HG02981 (cell line): ENCODE data around the gene VAC14.
"Not testable (repeated sequence)": the region's sequence is repeated elsewhere in the genome, so short reads cannot be mapped to it uniquely, and the experiment has no call there.

Source experiments
- ATAC-seq: cut with Tn5 transposase; IDR thresholded peaks from one replicate; pipeline ENCODE4 v1.9.1; 2021; ENCODE audit warnings: mild to moderate bottlenecking, moderate library complexity; ENCODE audit not compliant: unreplicated experiment

Gene VAC14

DNA sequence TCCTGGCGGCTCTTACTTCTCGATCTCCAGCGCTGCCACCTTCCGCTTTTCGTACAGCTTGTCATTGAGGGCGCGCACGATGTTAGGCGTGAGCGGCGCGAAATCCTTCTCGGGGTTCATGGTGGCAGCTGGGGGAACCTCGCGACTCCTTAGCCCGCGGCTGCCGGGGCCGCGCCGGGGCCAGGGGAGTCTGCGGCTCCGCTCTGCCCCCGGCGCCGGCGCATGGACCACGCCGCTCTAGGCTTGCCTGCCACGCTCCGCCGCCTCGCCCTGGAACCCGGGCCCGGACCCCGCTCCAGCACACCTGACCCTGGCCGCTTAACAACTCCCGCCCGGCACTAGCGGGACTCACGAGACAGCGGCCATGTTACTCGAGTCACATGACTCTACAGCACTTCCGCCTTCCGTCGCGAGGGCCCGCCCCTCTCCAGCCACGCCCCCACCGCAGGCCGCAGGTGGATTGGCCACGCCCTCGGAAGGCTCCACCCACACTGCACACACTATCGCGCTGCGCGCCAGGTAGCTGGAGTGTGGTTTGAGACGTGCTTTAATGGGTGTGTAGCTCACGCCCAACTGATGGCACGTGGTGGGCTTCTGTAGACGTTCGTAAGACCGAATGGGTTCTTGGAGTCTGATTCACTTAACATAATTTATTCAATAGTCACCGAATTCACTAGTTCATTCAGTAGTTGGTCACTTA, at the start of gene VAC14:
Gene VAC14 (minus strand): TSS at position 378 of the 700 bp plus-strand sequence. CDS start 258 bp downstream, at position 120.
- ATAC-seq, result peak; percentile 95

DNA sequence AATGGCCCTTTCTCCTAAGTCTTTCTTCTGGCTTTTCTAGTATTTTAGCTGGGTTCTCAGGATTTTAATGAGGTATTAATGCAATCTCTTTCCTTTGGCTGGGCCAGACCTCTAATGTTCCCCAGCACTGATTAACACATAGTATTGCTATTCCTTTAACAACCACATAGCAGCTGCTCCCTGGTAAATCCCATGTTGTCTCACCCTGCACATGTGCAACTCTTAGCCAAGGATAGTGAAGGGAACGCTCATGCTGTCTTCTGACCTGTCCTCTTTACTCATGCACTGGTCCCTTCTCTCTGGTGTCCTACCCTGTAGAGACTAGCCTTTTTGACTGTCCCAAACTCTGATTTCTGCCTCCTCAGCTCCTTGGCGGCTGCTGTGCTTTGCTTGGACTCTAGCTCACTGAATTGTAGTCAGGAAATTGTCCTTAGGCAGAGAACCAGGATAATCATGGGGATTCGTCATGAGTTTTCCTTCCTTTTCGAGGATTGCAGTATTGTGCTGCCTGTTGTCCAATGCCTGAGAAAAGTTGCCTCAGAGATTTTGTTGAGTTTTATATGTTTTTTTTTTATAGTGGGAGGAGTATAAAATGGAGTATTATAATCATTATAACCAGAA, 22.6 kb upstream of the VAC14 start:
- ATAC-seq, result not testable (repeated sequence)

DNA sequence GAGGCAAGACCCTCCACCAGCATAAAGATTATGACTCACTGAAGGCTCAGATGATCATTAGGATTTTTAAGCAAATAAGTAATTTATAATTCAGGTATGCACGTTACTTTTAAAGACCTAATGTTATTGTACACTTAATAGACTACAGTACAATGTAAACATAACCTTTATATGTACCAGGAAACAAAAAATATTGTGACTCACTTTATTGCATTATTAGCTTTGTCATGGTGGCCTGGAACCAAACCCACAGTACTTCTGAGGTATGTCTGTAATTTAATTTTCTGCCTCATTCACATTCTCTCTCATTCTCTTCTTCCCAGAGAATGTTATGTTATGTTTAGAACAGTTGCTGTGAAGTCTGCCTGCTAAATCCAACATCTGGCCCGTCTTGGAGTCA, 21.8 kb upstream of the VAC14 start:
- not testable (repeated sequence) for ATAC-seq

DNA sequence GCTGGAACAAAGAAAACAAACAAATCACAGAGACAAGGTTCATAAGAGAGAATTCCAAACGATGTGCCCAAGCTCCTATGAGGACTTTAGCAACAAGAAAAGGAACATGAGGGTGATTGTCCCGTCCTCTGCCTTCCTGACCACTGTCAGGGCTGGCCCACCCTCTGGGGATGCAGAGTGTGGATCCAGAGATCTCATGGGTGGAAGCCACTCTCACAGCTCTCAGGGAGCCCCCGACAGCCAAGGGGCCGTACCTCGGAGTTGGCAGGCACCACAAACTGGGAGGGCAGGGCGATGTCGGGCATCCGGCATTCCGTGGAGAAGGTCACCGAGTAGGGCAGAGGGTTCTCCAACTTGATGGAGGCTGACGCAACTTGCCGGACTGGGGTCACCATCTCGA, 17.1 kb upstream of the VAC14 start:
- not testable (repeated sequence) for ATAC-seq

DNA sequence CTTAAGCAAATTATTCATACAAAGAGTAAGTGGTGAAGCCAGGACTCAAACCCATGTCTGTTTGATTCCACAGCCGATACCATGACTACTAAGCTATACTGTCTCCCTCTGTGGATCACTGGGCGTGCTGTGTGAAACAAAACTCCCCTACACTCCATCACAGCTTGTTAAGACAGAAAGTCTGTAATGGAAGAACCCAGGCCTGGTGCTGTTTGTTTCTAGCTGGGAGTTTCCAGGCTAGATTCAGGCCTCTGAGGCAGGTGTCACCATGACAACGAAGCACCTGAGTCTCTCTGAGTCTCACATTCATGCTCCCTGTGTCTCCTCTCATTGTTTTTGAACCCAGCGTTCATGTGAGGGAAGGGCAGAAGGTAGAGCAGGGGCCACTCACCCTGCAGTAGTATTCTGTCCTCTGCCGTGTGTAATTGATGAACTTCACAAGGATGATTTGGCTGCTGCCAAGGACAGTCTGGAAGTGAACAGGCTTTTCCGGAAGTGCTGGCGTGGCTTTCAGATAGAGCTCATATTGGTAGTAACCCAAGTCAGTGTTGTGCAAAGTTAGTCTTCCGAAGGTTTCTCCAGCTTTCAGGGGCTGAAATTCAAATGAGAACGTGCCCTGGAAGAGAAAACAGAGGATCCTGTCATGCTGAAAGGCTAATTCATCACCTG, 8.6 kb upstream of the VAC14 start:
- no peak for ATAC-seq

DNA sequence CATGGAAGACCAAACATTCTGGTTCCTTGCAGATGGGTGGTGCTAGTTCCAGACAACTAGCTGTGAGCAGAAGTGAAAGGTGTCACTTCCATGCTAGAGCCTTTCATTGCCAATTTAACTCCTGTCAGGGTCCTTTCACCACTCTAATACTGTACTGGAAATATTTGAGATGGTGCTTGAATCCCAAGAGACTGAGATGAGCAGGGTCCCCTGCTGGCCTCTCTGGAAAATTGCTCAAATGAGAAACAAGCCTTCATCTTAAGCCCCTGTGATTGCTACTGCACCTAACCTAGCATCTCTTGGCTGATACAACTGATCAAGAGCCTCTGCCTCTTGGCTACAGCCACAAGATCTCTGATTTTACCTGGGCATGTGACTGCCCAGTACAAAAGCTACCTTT, 7.4 kb upstream of the VAC14 start:
- ATAC-seq, result no peak

DNA sequence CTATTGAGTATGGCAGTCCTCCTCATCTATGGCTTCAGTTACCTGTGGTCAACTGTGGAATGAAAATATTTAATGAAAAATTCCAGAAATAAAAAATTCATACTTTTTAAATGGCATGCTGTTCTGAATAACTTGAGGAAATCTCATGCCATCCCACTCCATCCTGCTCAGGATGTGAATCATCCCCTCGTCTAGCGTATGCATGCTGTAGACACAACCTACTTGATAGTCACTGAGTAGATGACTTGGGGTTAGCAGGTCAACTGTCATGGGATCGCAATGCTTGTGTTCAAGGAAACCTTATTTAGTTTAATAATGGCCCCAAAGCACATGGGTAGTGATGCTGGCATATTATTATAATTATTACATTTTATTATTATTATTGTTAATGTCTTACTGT, 4.8 kb upstream of the VAC14 start:
- no peak for ATAC-seq

DNA sequence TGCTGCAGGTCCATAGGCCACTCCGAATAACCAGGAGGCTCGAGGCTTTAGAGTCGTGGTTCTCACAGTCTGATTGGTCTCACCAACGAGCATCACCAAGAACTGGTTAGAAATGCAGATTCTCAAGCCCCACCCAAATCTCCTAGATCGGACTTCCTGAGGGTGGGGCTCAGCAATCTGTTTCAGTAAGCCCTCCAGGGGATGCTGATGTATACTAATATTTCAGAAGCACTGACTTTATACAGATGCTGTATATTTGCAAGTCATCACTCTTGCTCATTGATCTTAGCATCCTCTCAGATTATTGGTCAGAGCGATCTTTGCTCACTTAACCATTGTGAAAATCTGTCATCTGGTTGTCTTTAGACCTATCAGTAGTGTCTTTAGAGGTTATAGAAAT, 4.4 kb upstream of the VAC14 start:
- no peak for ATAC-seq

DNA sequence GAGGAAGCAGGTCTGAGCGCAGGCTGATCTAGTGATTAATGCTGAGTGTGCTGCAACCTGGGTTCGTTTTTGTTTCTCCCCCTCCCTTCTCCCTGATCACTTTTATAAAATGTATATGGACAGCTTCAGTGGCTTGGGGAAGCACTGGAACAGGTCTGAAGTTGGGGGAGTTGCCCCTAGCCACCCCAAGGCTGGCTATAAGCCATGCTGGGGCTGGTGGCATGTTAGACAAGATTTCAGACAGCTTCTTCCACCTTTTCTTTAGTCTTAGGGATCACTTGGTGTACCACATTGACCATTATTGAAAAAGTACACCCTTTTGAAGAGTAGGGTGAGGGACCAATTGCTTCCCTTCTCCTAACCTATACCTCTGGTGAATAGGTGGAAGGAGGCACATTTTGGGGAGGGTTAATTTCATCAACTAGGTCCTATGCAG, 3.8 kb upstream of the VAC14 start:
- no peak for ATAC-seq

DNA sequence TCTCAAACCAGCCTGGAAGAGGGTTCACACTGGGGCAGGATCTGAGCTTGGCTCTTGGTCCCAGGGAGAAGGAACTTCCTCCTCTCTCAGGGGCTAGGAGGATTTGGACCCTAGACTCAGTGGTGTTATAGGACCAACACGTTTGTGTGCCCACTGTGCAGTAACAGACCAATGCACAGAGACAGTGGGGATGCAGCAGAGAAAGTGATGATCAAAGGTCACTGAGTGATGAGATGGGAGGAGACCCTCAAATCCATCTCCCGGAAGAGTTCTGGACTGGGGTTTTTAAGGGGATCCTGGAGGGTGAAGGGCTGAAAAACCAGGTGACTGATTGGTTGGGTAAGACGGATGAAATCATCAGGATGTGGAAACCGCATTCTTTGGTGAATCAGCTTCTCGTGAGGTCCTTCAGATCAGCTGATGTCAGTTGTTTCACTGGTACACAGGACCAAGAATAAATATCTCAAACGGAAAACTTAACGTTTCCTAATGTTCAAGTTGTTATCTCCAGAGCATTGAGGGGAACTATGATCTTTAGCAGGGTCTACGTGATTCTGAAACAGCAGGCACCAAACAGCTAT, 3.3 kb upstream of the VAC14 start:
- no peak for ATAC-seq

DNA sequence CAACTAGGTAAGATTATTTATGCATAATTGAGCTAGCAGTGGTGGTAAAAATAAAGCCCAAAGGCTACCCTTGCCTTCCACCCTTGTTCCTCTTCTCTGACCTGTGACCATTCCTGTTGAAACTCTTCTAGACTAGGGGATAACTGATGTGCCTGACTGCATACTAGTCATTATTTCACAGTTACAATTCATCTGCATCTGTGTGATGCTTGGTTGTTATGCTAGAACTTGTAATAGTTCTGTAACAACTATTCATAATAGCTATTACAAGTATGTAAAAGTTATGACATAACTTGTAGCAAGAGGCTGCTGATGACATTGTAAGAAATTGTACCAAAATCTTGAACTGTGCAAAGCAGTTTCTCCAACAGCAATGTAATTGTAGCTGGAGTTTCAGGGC, 2.4 kb upstream of the VAC14 start:
- no peak for ATAC-seq

DNA sequence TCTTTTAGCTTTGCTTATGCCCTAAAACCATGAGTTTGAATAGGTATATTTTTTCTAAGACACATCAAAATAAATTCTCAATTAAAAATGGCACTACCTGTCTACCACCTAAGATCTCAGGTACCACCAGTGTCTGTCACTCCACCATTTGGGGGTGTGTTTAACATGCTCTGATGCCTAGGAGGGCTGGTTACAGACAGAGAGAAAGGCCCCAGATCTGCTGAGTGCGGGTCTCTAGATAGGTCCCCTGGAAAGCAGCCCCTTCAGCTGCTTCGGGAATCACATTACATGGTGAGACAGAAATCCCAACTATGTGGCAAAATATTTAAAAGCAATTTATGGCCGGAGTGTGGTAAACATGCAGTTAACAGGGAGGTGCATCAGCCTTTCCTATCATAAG, 653 bp upstream of the VAC14 start:
- no peak for ATAC-seq

DNA sequence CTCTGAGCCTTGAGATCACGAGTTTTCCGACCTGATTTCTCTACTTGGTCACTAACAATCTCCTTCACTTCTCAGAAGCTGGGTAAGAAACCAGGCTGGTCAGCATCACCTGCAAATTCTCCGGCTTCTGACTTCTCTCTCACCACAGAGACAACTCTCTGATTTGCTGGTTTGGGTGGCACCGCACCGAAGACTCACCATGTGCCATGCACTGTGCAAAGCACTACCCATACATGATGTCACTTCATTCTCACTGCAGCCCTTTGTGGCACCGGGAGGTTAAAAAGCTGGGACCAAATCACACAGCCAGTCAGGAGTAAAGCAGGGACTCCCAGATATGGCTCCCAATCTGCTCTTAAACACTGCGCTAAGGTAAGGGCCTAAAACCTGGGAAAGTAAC, 647 bp downstream of the VAC14 start:
- ATAC-seq, result peak; percentile 3

DNA sequence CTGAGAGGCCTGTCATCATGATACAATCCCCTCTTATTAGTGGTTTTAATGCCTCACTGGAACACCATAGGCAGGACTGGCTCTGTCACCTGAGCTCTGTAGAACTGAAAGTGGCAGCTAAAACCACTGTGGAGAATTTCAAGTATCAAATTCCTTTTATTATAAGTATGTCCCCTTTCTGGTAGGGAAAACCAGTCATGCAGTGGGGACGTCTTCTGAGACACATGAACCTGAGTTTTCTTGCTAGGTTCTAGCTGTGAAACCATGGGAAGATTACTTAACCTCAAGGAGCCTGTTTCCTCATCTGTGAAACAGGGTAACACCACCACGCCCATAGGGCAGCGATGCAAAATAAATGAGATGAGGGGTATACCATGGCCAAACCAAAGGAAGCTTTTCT, 4.7 kb downstream of the VAC14 start:
- ATAC-seq, result no peak

DNA sequence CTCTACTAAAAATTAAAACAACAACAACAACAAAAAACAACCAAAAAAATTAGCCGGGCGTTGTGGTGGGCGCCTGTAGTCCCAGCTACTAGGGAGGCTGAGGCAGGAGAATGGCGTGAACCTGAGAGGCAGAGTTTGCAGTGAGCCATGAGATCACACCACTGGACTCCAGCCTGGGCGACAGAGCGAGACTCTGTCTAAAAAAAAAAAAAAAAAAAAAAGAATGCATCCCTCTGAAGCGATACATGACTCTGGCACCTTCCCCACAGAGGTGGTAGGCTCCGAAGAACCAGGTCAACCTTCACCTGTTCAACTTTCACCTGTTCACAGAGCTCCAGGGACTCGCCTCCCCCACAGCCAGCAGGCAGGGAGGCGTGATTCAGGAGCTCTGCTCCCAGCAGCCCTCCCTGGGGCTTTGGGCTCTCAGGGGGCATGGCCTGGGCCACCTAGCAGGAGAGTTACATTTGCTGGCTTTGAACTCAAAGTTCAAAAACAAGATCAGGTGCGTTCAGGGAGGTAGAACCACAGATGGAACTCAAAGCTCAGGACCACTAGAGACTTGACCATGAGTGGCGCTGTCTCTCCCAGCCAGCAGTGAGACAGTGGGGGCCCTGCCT, 5.6 kb downstream of the VAC14 start:
- ATAC-seq, result no peak

DNA sequence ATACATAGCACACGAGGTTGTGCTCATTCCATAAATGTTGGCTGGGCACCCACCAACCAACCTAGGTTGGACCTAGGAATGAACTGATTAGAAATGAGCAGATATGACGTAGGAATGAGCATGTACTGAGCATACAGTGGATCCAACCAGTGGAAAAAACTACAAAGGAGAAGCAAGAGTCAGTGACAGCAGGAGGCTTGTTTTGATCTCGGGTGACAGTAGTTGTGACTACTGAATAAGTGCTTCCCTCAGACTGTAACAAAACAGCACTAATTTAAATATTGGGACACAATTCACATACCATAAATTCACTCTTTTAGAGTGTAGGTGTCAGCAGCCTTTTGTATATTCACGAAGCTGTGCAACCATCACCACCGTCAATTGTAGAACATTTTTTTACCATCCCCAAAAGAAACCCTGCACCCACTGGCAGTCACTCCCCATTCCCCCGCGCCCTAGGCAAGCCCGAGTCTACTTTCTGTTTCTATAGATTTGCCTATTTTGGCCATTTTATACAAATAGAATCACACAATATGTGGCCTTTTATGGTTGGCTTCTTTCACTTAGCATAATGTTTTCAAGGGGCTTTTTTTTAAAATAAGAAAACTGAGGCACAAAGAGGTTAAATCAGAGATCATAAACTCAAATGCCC, 7.0 kb downstream of the VAC14 start:
- peak; percentile 46 for ATAC-seq

DNA sequence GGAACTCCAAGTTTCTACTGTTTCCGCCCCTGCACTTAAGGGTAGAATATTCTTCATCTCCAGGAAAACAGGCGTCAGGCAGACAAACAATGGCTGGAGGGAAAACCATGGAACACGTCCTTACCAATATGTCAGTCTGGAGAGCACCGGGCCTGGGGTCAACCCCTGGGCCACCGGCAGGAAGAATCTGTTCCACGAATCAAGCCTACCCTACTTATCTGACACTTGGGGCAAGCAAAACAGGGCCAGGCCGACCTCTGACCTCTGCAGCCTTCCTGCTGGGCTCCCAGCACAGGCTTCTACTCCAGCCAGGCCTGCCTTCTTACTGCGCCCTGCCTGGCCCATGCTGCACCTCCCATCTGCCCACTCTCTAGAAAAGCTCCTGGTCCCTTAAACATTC, 10.1 kb downstream of the VAC14 start:
- ATAC-seq, result no peak

DNA sequence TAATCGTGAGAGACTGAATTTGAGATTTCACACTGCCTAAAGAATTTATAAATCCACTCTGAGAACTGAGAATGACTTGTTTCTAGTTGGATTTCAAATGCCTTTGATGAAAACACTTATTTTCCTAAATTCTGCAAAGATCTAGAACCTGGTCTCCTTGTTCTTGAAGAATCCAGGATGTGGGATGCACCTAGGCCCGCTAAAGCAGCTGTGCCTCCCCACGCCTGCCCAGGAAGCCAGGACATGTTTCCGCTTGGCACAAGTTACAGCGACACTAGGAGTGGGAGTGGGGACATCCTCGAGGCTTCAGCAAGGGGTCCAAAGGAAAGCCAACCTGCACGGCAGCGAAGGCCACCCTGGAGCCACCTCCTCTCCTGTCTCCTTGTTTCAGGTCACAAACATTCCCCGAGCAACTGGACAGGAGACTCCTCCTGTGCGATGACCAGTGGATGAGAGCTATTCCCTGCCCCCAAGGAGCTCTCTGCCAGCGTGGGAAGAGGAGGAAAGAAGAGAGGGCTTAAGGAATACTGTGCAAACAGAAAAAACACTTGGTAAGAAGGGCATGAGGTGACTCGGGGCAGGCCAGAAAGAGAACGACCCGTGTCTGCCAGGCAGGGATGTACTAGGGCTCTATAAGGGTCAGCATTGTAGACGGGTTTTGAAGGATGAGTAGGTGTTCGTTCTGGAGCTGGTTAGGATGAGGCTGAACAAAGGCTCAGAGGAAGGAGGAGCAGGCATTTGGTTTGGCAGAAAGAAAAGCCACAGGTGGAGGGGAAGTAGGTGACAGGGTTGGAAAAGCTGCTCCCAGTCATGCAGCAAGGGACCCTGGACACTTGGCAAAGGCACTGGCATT, 11.1 kb downstream of the VAC14 start:
- ATAC-seq, result no peak

DNA sequence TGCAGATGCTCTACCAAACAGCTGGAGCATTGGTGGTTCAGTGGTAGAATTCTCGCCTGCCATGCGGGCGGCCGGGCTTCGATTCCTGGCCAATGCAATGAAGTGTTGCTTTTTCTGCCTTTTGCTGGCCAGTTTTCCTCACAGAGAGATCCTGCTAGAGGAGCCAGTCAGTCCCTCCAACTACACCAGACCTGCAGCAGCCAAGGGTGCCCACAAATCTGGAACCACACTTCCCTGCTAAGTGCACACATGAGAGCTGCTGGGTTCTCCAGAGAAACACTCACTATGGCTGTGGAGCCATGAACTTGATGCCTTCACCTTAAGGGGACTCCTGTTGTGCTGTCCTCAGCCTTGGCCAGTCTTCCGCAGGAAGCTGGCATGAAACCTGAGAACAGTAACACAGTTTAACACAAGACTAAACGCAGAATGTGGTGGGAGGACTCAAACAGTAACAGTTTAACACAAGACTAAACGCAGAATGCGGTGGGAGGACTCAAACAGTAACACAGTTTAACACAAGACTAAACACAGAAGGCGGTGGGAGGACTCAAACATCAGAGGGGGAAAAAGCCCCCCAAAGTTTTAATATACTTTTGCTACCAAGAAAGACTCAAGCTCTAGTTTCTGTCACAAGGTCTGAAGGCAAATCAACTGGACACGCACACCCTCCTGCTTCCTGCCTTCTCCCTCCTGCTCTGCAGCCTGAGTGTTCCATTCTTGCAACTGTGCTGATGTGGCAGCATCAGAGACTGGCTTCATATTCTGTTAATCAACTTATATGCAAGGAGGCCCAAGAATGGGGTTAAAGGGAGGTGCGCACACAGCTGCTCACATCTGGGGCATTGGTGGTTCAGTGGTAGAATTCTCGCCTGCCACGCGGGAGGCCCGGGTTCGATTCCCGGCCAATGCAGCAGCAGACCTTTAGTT, 12.0 kb downstream of the VAC14 start:
- ATAC-seq, result no peak
